NOMO-1 treated with DMSO at 0.1 percent for 48 hours (cell line): ENCODE results near the gene KLHL10.

ENCODE experiments used
- DNase-seq: peaks from one replicate; lab custom pipeline; 2025; ENCODE audit not compliant: unreplicated experiment; lab: John Stamatoyannopoulos, UW

The KLHL10 gene

GRCh38 chr17:41837761-41838538 is at the start of gene KLHL10:
KLHL10 (plus strand) TSS chr17:41837825; CDS start chr17:41837933, 108 bp downstream.
- no peak for DNase-seq

DNA sequence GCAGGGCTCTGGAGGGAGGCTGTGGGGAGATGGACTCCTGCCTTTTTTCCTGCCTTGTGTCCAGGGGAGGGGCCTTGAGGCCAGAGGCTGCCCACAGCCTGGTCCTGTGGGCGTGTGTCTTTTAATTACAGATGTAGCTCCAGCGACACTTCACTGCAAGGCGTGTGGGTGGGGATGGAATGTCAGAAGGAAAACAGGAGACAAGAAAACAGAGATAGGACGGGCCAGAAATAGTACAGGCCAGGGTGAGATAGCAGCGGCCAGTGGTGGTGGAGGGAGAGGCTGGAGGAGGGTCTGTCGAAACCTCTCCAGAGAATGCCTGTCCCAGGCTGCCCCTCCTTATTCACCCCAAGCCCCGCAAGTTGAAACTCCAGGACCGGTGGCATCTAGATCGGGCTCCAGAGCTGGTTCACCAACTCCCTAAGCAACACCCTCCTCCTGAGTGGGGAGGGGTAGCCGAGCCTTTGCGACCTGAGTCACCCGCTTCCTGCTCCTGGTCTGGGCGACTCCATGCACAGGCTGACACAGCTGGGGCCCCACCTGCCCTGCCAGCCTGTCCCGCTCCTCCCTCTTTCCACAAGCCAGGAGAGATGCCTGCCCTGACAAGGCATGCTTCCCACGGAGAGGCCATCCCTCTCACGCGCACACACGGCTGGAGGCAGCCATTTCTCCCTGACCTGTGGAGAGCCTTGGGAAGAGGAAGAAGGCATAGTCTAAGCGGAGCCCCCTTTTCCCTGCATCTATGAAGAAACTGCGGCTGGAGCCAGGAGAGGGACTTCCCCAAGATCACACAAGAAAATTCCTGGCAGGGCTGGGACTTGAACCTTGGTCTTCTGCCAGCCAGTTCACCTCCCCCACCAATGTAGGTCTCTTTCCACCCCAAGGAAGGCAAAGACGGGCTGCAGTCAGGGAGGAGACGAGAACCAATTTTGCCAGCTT is 44.5 kb upstream of the KLHL10 start:
- no peak for DNase-seq

- no peak for DNase-seq
Observed at GRCh38 chr17:41793784-41794539, 43.7 kb upstream of the KLHL10 start.

- DNase-seq, result no peak
Observed at GRCh38 chr17:41794540-41794975, 43.1 kb upstream of the KLHL10 start.

DNA sequence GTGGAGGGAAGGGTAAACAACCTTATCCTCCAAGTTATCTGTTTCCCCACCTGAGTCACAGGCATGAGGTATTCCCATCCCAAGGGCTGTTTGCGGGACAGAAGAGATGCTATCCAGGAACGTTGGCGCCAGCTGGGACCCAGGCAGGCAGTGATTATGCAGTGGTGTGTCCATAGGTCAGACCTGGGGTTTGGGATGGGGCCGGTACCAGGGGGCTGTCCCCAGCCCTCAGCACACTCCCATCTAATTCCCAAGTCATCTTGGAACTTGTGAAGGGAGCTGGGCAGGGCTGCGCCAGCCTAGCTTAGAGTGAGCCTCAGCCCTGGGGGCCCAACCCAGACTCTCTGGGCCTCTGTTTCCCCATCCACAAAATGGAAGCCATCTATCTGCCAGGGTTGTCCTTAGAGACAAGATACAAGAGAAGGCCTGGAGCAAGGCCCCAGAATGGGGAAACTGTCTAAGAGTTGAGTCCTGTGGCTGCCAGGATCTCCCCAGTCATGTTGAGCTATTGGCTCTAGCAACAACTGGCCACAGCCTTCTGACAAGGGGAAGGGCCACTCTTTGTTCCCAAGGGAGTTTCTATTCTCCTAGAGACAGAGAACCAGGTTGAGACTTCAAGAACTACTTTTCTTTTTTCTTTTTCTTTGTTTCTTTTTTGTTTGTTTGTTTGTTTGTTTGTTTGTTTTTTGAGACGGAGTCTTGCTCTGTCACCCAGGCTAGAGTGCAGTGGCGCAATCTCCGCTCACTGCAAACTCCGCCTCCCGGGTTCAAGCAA is 41.3 kb upstream of the KLHL10 start:
- DNase-seq, result no peak

GRCh38 chr17:41797377-41797776 is 40.2 kb upstream of the KLHL10 start:
- no peak for DNase-seq

- DNase-seq, result no peak
Observed at GRCh38 chr17:41799366-41799765, 38.3 kb upstream of the KLHL10 start.

DNA sequence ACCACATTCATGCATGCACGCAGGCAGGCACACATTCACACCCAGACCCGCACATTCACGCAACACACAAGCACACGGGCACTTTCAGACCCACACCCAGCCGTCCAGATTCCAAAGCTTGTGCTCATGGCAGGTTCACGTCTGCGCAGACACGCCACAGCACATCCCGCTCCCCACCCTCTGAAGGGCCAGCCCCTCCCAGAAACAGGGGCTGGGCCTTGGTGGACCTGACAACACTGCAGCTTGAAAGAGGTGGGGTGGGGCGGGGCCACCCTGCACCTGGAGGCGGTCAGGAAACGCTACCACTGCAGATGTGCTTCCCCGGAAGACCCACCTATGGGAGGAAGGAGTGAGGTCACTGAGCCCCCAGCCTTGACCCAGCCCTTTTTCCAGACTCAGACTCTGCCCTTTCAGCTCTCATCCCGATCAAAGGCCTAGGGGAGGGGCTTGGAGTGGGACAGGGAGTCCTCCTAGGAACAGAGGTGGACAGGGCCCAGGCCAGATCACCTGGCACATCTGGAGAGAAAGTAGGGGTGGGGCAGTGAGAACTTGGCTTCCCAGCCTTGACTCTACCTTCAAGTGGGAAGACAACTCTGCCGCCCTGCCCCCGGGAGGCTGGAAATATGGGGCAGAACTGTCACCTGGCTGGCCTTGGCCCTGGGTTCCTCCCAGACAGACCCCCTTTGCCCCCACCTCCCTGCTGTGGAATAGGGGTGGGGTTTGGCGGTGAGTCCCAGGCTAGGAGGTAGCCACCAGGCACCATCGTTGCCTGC is 36.8 kb upstream of the KLHL10 start:
- DNase-seq, result no peak

- DNase-seq, result peak; percentile 45
Observed at GRCh38 chr17:41801374-41802271, 36.0 kb upstream of the KLHL10 start.

DNA sequence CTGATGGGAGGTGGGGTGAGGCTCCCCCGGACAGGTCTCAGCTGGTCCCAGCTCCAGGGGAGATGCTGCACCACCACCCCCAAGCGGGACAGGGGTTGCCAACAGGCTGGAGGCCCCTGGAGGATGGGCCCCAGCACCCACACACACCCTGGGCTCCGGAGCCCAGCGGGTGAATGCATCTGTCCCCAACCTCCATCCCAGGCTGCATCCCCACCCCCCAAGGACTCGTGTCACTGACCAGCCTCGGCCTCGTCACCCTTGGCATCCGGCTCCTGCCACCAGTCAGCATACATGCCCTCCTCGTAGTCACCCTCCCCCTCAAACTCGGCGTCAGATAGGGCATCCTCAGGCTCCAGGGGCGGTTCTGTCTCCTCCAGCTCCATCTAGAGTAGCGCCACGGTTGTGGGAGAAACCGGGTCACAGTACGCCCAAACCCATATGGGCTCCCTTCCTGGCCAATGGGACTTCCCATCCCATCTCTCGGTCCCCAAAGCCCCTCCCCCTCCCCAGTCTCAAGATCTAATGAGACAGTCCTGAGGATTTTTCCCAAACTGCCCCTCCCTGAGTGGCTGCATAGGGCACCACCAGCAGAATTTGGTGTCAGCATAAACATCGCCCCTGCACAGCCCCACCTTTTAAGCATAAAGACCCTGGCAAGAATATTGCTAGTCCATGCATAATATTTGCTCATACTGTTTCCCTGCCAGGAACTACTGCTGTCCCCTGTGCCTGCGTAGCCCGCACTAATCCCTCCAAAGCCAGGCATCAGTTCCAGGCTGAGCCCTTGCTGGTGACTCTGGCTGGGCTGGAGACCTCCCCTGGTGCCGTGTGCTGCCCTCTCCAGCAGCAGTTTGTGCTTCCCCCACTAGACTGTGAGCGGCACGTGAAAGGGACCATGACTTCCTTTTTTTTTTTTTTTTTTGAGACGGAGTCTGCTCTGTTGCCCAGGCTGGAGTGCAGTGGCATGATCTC is 34.3 kb upstream of the KLHL10 start:
- peak; percentile 54 for DNase-seq

DNA sequence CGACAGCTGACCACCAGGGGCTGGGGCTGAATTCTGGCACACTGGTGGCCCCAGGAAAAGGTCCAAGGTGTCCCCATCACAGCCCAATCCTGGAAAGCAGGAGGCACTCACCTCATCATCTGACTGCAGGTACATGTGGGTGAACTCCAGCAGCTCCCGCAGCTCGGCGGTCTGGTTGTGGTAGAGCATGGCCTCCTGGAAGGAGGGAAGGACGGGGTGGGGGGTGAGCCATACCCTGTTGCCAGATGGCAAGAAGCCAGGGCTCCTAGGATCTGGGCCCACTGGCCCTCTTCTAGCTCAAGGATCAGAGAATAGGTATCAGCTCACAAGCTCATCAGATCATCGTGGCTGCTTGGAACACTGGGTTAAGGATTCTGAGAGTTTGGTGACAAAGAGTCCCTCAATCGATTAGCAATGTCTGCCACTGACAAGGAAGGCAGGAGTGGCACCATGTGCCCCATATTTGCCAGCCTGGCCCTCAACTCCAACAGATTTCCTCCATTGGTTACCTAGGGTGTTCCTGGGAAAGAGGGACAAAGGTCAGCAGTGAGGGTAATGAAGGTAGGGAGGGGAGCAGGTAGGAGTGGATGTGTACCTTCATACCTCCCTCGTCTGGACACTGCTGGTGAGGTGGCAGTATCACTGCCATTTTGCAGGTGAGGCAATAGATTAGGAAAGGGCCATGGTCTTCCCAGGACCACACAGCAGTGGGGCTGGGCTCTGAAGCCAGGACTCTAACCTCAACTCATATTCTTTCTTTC is 30.8 kb upstream of the KLHL10 start:
- DNase-seq, result no peak

- no peak for DNase-seq
Observed at GRCh38 chr17:41810659-41811548, 26.7 kb upstream of the KLHL10 start.

DNA sequence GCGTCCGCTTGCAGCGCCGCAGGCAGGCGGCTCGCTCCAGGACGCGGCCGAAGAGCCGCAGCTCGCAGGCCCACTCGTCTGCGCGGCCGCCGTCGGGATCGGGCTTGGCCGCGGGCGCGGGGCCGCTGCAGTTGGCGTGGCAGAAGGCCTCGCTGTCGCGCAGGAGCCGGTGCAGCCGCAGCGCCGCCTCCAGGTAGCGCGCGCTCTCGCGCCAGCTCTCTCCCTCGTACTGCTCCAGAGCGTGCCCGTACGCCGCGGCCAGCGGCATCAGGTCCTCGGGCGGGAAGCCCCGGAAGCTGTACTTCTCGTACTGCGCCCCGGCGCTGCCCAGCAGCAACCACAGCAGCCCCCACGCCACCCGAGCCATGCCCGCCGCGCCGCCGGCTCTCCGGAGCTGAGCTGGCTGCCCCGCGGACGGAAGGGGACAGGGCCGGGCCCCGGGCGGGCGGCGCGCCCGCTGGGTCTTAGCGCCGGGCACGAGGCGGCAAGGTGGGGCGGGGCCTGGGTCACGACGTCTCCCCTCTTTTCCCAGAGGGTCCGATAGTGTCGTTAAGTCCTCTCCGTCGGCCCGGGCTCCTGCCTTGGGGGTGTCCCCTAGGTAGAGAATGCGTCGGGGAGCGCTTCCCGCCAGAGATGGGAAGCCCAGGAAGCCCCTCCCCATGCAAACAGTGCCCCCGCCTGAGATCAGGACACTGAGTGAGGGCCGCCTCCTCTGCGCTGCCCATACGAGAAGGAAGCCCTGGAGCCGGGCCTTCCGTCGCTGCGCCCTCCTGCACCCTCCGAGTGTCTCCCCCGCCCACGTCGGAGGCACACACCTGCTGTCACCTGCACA is 25.9 kb upstream of the KLHL10 start, which contains the start of gene P3H4:
P3H4 (minus strand) TSS at position 401 of the 832 bp plus-strand sequence; CDS start at position 367, 34 bp downstream.
- peak; percentile 66 for DNase-seq

DNA sequence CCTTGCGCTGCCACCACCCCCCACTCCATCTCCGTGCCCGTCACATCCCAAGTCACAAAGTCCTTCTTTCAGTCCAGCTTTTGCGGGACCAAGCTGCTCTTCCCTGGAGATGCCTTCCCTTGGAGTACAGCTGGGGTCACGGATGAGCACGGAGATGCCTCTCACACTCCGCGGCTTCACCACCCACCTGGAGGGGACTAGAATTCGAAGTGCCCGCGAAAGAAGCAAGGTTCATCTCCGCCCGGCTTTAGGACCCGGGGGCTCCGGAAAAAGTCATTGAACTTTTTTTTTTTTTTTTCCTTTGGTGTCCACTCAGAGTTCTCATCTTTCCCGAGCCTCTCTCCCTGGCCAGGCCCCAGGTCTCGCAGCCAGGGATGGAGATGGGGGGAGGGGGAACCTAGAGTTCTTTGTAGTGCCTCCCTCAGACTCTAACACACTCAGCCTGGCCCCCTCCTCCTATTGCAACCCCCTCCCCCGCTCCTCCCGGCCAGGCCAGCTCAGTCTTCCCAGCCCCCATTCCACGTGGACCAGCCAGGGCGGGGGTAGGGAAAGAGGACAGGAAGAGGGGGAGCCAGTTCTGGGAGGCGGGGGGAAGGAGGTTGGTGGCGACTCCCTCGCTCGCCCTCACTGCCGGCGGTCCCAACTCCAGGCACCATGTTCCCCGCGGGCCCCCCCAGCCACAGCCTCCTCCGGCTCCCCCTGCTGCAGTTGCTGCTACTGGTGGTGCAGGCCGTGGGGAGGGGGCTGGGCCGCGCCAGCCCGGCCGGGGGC is 25.1 kb upstream of the KLHL10 start, which contains the start of gene FKBP10:
FKBP10 (plus strand) TSS at position 624 of the 771 bp plus-strand sequence; CDS start at position 655, 31 bp downstream.
- peak; percentile 31 for DNase-seq
